Calu3 (cell line): Measurements from ENCODE around the gene DNAH12. TPM values are rescaled to one million over a fixed set of nuclear protein-coding genes. Genes with fewer than 3 reads are reported as not detected.

Source experiments
- BruUV-seq: library from RNA; stranded (reverse); fragments of 400-500 nt; replicated peaks from 2 replicates; lab custom pipeline; 2021; lab: Mats Ljungman, UMichigan
- CTCF ChIA-PET: fragments of 300-600 bp; sonication (Branson Sonifier 250); formaldehyde crosslinking; loops from one replicate; lab custom pipeline; 2022; ENCODE audit warnings: antibody characterized with exemption; lab: Charles Lee
- DNase-seq: peaks from one replicate; pipeline ENCODE4 v3.0.0; 2022
- H3K27ac Mint-ChIP-seq: one replicate; pipeline ENCODE4 v1.8.0; 2022; ENCODE audit warnings: mixed read lengths; ENCODE audit not compliant: unreplicated experiment
- H3K27me3 Mint-ChIP-seq: one replicate; pipeline ENCODE4 v1.8.0; 2022; ENCODE audit warnings: mixed read lengths; ENCODE audit not compliant: unreplicated experiment
- H3K36me3 Mint-ChIP-seq: one replicate; pipeline ENCODE4 v1.8.0; 2022; ENCODE audit warnings: mild to moderate bottlenecking, moderate library complexity, mixed read lengths; ENCODE audit not compliant: insufficient read depth, unreplicated experiment
- H3K4me1 Mint-ChIP-seq: one replicate; pipeline ENCODE4 v1.8.0; 2022; ENCODE audit warnings: mild to moderate bottlenecking, low read depth, mixed read lengths; ENCODE audit not compliant: unreplicated experiment
- H3K4me3 Mint-ChIP-seq: one replicate; pipeline ENCODE4 v1.8.0; 2022; ENCODE audit warnings: mild to moderate bottlenecking, low read depth, moderate library complexity, mixed read lengths; ENCODE audit not compliant: unreplicated experiment
- H3K9me3 Mint-ChIP-seq: one replicate; pipeline ENCODE4 v1.8.0; 2022; ENCODE audit warnings: low read depth, mixed read lengths; ENCODE audit not compliant: unreplicated experiment
- CTCF ChIP-seq: fragments of 200-600 bp; IDR thresholded peaks from one replicate; pipeline ENCODE4 v1.8.0; 2022; ENCODE audit warnings: antibody characterized with exemption; ENCODE audit not compliant: unreplicated experiment
- intact Hi-C: fragments of 100-400 bp; cut with micrococcal nuclease; formaldehyde crosslinking; loops from one replicate; pipeline ENCODE4 v1.10.0; 2022; ENCODE audit not compliant: unreplicated experiment
- total RNA-seq: library from RNA; stranded (reverse); gene quantifications from 2 replicates; pipeline ENCODE4 v1.2.3, GENCODE V29; 2022

Gene DNAH12
- total RNA-seq, 1 experiment from 2014 or later = 0.92 TPM

- no peak for TF ChIP-seq CTCF
- Mint-ChIP-seq H3K4me1 (no peaks in the 10 kb centered on the region), H3K27me3 (no peaks in the 10 kb centered on the region), H3K4me3 (no peak overlapping the region), H3K27ac (no peak overlapping the region), H3K36me3 (no peaks in the 10 kb centered on the region), H3K9me3 (no peaks in the 10 kb centered on the region)
- DNase-seq = no peak
- CTCF ChIA-PET = no interaction called here
- BruUV-seq = no TSS peak
- intact Hi-C loops = no loop called here
These were observed 256.9 kb downstream of the DNAH12 start for GRCh38 chr3:57287205-57287604.

GRCh38 chr3:57283334-57283733 is 260.8 kb downstream of the DNAH12 start:
- no peak for DNase-seq
- Mint-ChIP-seq H3K36me3 (no peaks in the 10 kb centered on the region), H3K9me3 (no peaks in the 10 kb centered on the region), H3K4me3 (no peak overlapping the region), H3K4me1 (no peaks in the 10 kb centered on the region), H3K27ac (no peak overlapping the region), H3K27me3 (no peaks in the 10 kb centered on the region)
- no TSS peak for BruUV-seq
- intact Hi-C loops = no loop called here
- TF ChIP-seq CTCF = no peak
- CTCF ChIA-PET = no interaction called here

GRCh38 chr3:57281715-57282114 is 262.4 kb downstream of the DNAH12 start:
- H3K27me3 Mint-ChIP-seq = no peaks in the 10 kb centered on the region
- no peak for TF ChIP-seq CTCF
- H3K36me3 Mint-ChIP-seq = no peaks in the 10 kb centered on the region
- no peaks in the 10 kb centered on the region for H3K9me3 Mint-ChIP-seq
- H3K4me3 Mint-ChIP-seq = no peak overlapping the region
- intact Hi-C loops = no loop called here
- no peak overlapping the region for H3K27ac Mint-ChIP-seq
- no peak for DNase-seq
- CTCF ChIA-PET = no interaction called here
- no TSS peak for BruUV-seq
- no peaks in the 10 kb centered on the region for H3K4me1 Mint-ChIP-seq

- CTCF ChIA-PET = interaction anchor here (0.6 kb wide), 1 partner anchor 573 kb away, joined by 6 read pairs; no protein-coding TSS in a partner anchor
These were observed 264.5 kb downstream of the DNAH12 start for GRCh38 chr3:57279685-57280084.

More at GRCh38 chr3:57279685-57280084, 264.5 kb downstream of the DNAH12 start:
- intact Hi-C loops = no loop called here
- DNase-seq = peak; percentile 2
- Mint-ChIP-seq H3K4me3 (no peak overlapping the region), H3K27me3 (no peaks in the 10 kb centered on the region), H3K36me3 (no peaks in the 10 kb centered on the region), H3K27ac (no peak overlapping the region), H3K9me3 (no peaks in the 10 kb centered on the region), H3K4me1 (no peaks in the 10 kb centered on the region)
- no TSS peak for BruUV-seq
- no peak for TF ChIP-seq CTCF
